ENCODE measurements around the gene SERINC3. TPM values are rescaled to one million over a fixed set of nuclear protein-coding genes. Genes with fewer than 3 reads are reported as not detected.

SERINC3 gene
- total and polyA plus RNA-seq, 2 of the 8 experiments (the other 6 are each of a cell fraction or from before 2014, with no cell fraction given): 47.2 to 66.0 TPM

- ChIA-PET POLR2A (ENCODE audit: partially characterized antibody) (no interaction called here), CTCF (ENCODE audit: partially characterized antibody) (interaction anchor here (0.7 to 3.7 kb wide), 18 partner anchors 10 to 276 kb away, joined by 3 to 26 read pairs (median 4); no protein-coding TSS in a partner anchor)
- Histone ChIP-seq H3K4me2 (ENCODE audit: insufficient read depth in 1 of 2, low read depth in 2 of 2, low read length in 2 of 2) (no peak overlapping the region), H3K79me2 (ENCODE audit: control insufficient read depth in 1 of 2, insufficient read depth in 2 of 2, low read length in 2 of 2) (peaks cover 0 to 5% of the 10 kb centered on the region in 2 experiments; a peak in 1 of 4 replicates), H4K20me1 (replicated peaks in 1 of 2; ENCODE audit: control insufficient read depth in 1 of 2, insufficient read depth in 2 of 2, low read length in 2 of 2) (no peaks in the 10 kb centered on the region), H2BK20ac (ENCODE audit: low read length) (no peak overlapping the region), H4K5ac (ENCODE audit: insufficient read length, low read depth, low read length) (no peak overlapping the region), H4K8ac (ENCODE audit: extremely low read depth, insufficient read depth, low read length) (no peak overlapping the region), H3K4me3 (ENCODE audit: extremely low read depth in 1 of 4, insufficient read depth in 2 of 4, low read depth in 3 of 4, low read length in 4 of 4) (no peak overlapping the region), H2AK5ac (ENCODE audit: low read depth, low read length) (no peak overlapping the region), H3K14ac (ENCODE audit: insufficient read length) (no peak overlapping the region), H4K91ac (replicated peaks; ENCODE audit: insufficient read length, low read length) (no peak overlapping the region), H2AFZ (ENCODE audit: low read length) (no peak overlapping the region), H2BK120ac (replicated peaks; ENCODE audit: low read depth, low read length) (no peak overlapping the region), H3K79me1 (ENCODE audit: low read depth, low read length) (no peaks in the 10 kb centered on the region), H2BK15ac (ENCODE audit: low read length) (no peak overlapping the region), H3K36me3 (ENCODE audit: control insufficient read depth in 2 of 4, insufficient read depth in 4 of 4, low read length in 3 of 4) (no peaks in the 10 kb centered on the region), H3K18ac (ENCODE audit: extremely low read depth, low read length) (no peak overlapping the region), H3K9ac (replicated peaks in 1 of 4; ENCODE audit: extremely low read depth in 1 of 4, low read depth in 3 of 4, low read length in 3 of 4) (no peak overlapping the region), H3K4me1 (replicated peaks in 1 of 4; ENCODE audit: control insufficient read depth in 3 of 4, insufficient read depth in 4 of 4, low read length in 3 of 4) (peaks cover 2 to 7% (median 2%) of the 10 kb centered on the region in 4 experiments; a peak in 5 of 7 replicates), H2BK5ac (ENCODE audit: low read depth, low read length) (no peak overlapping the region), H3K27me3 (replicated peaks in 1 of 4; ENCODE audit: control insufficient read depth in 3 of 4, extremely low read depth in 1 of 4, insufficient read depth in 3 of 4, low read length in 3 of 4) (no peaks in the 10 kb centered on the region; a peak in 1 of 7 replicates), H3K56ac (replicated peaks; ENCODE audit: insufficient read length, low read depth, low read length) (no peak overlapping the region), H3K4ac (replicated peaks; ENCODE audit: insufficient read length, low read depth, low read length) (no peak overlapping the region), H3K23me2 (ENCODE audit: low read depth, low read length) (peaks cover 5% of the 10 kb centered on the region), H3K27ac (ENCODE audit: low read depth, low read length) (no peak overlapping the region), H2BK12ac (ENCODE audit: low read depth, low read length) (no peak overlapping the region), H3K9me3 (ENCODE audit: insufficient read depth in 2 of 2, low read depth in 1 of 2, low read length in 1 of 2) (no peaks in the 10 kb centered on the region), H3K23ac (ENCODE audit: insufficient read length) (no peak overlapping the region)
- peak; percentile 67 to 68 for TF ChIP-seq RAD21 (IDR thresholded peaks at IDR 0.05 in 1 of 2, conservative IDR thresholded peaks at IDR 0.05 in 1 of 2; ENCODE audit: low read depth in 2 of 2, low read length in 2 of 2)
- peak in 2 of 3 experiments; percentile 32 to 46; a peak in 2 of 4 replicates for TF ChIP-seq CTCF (IDR thresholded peaks at IDR 0.05; ENCODE audit: control extremely low read depth in 1 of 3, insufficient read depth in 1 of 3, low read depth in 1 of 3, low read length in 3 of 3)
- peak; percentile 13; the same call in 1 of the 2 replicates for TF ChIP-seq CEBPB (IDR thresholded peaks at IDR 0.05; ENCODE audit: low read depth, low read length)
- no peak for TF ChIP-seq SP2 (IDR thresholded peaks at IDR 0.05; ENCODE audit: low read length)
- no peak for TF ChIP-seq CHD1 (IDR thresholded peaks at IDR 0.05; ENCODE audit: low read depth, low read length)
- TF ChIP-seq RXRA (IDR thresholded peaks at IDR 0.05; ENCODE audit: insufficient read depth, low read depth, low read length): no peak
- no peak for TF ChIP-seq NANOG (IDR thresholded peaks at IDR 0.05; ENCODE audit: insufficient read depth, low read depth, low read length, poor library complexity, severe bottlenecking)
- TF ChIP-seq YY1 (IDR thresholded peaks at IDR 0.05; ENCODE audit: low read depth, low read length): no peak
- no peak for FAIRE-seq
- 79% methylated on average over 2 of the region's 2 CpGs; no CpG with 5 or more reads in 1 of the 2 experiments for WGBS, 2 experiments (ENCODE audit: extremely low coverage in 1 of 2, insufficient coverage in 1 of 2, insufficient read length in 1 of 2, insufficient replicate concordance in 2 of 2, low coverage in 1 of 2, low lambda C conversion rate in 2 of 2, missing lambda C conversion rate in 1 of 2)
- DNase-seq (ENCODE audit: low read depth in 1 of 2, low spot score in 2 of 2): no peak
These were observed 50.4 kb downstream of the SERINC3 start for GRCh38 chr20:44471481-44471882.
